Measurements from ENCODE around the gene ZNF23. TPM values are rescaled to one million over a fixed set of nuclear protein-coding genes. Genes with fewer than 3 reads are reported as not detected.

The ZNF23 gene
- total and polyA plus RNA-seq, 2 donors from 2014 or later, result 7.3 to 9.9 TPM

DNA sequence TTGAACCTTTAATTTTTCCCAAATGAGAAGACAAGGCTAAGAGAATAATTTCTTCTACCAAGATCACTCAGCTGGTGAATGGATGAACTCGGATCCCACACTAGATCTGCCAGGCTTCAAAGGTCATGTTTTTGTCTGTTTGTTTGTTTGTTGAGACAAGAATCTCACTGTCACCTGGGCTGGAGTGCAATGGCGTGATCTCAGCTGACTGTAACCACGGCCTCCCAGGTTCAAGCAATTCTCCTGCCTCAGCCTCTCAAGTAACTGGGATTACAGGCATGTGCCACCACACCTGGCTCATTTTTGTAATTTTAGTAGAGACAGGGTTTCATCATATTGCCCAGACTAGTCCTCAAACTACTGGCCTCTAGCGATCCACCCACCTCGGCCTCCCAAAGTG, 20.5 kb upstream of the ZNF23 start:
- Histone ChIP-seq H3K27me3 (ENCODE audit: control insufficient read depth, insufficient read depth, low read length) (no peaks in the 10 kb centered on the region), H3K27ac (ENCODE audit: low read depth in 2 of 2, low read length in 2 of 2) (no peak overlapping the region), H3K4me3 (ENCODE audit: low read length in 3 of 3) (no peak overlapping the region), H3K36me3 (ENCODE audit: control insufficient read depth in 2 of 3, insufficient read depth in 3 of 3, low read length in 3 of 3) (peaks cover 0 to 4% (median 4%) of the 10 kb centered on the region in 3 donors), H3K4me1 (ENCODE audit: control insufficient read depth in 2 of 3, insufficient read depth in 2 of 3, low read depth in 1 of 3, low read length in 3 of 3) (peaks cover 0 to 4% (median 2%) of the 10 kb centered on the region in 3 donors), H3K9ac (ENCODE audit: low read length in 3 of 3) (no peak overlapping the region), H3K9me3 (ENCODE audit: control insufficient read depth in 2 of 3, insufficient read depth in 1 of 3, low read length in 3 of 3) (no peaks in the 10 kb centered on the region)
- FAIRE-seq (no peak), DNase-seq (no peak)
- TF ChIP-seq, protein P1, sequence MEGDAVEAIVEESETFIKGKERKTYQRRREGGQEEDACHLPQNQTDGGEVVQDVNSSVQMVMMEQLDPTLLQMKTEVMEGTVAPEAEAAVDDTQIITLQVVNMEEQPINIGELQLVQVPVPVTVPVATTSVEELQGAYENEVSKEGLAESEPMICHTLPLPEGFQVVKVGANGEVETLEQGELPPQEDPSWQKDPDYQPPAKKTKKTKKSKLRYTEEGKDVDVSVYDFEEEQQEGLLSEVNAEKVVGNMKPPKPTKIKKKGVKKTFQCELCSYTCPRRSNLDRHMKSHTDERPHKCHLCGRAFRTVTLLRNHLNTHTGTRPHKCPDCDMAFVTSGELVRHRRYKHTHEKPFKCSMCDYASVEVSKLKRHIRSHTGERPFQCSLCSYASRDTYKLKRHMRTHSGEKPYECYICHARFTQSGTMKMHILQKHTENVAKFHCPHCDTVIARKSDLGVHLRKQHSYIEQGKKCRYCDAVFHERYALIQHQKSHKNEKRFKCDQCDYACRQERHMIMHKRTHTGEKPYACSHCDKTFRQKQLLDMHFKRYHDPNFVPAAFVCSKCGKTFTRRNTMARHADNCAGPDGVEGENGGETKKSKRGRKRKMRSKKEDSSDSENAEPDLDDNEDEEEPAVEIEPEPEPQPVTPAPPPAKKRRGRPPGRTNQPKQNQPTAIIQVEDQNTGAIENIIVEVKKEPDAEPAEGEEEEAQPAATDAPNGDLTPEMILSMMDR (IDR thresholded peaks at IDR 0.05; ENCODE audit: borderline replicate concordance, extremely low read depth, insufficient read depth), result no peak
- intact Hi-C loops (cut with DNase I), result no loop called here

GRCh38 chr16:71480956-71481355, 18.9 kb upstream of the ZNF23 start:
- no peaks in the 10 kb centered on the region for H3K27me3 ChIP-seq (ENCODE audit: control insufficient read depth, insufficient read depth, low read length)
- peaks cover 0 to 20% (median 13%) of the 10 kb centered on the region in 3 donors for H3K36me3 ChIP-seq (ENCODE audit: control insufficient read depth in 2 of 3, insufficient read depth in 3 of 3, low read length in 3 of 3)
- no peak overlapping the region for H3K4me3 ChIP-seq (ENCODE audit: low read length in 3 of 3)
- H3K4me1 ChIP-seq (ENCODE audit: control insufficient read depth in 2 of 3, insufficient read depth in 2 of 3, low read depth in 1 of 3, low read length in 3 of 3), result peaks cover 0 to 4% (median 2%) of the 10 kb centered on the region in 3 donors
- no peak overlapping the region for H3K27ac ChIP-seq (ENCODE audit: low read depth in 2 of 2, low read length in 2 of 2)
- DNase-seq (no peak), FAIRE-seq (no peak)
- H3K9ac ChIP-seq (ENCODE audit: low read length in 3 of 3), result no peak overlapping the region
- no peaks in the 10 kb centered on the region for H3K9me3 ChIP-seq (ENCODE audit: control insufficient read depth in 2 of 3, insufficient read depth in 1 of 3, low read length in 3 of 3)
- TF ChIP-seq, protein P1 (IDR thresholded peaks at IDR 0.05; ENCODE audit: borderline replicate concordance, extremely low read depth, insufficient read depth), result no peak
- intact Hi-C loops (cut with DNase I), result no loop called here

DNA sequence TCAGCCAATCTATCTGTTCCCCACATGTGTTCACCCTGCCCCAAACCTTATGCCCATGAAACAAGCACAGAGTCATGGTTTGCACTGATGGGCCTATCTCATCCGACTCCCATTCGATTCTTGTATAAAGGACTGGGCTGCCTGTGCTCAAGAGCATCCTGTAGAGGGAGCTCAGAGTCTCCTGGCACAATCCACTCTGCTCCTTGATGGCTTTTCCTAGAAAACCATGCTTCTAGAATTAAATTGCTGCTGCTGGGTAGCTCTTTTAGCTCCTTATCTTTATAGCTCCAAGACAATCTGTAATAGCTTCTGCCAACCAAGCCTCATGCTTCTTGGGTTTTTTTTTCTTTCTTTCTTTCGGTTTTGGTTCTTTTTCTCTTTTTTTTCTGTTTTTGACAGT, 17.4 kb upstream of the ZNF23 start:
- Histone ChIP-seq H3K9me3 (ENCODE audit: control insufficient read depth in 2 of 3, insufficient read depth in 1 of 3, low read length in 3 of 3) (no peaks in the 10 kb centered on the region), H3K27ac (ENCODE audit: low read depth in 2 of 2, low read length in 2 of 2) (no peak overlapping the region), H3K4me3 (ENCODE audit: low read length in 3 of 3) (no peak overlapping the region), H3K4me1 (ENCODE audit: control insufficient read depth in 2 of 3, insufficient read depth in 2 of 3, low read depth in 1 of 3, low read length in 3 of 3) (peaks cover 0 to 4% (median 2%) of the 10 kb centered on the region in 3 donors), H3K36me3 (ENCODE audit: control insufficient read depth in 2 of 3, insufficient read depth in 3 of 3, low read length in 3 of 3) (peaks cover 0 to 31% (median 13%) of the 10 kb centered on the region in 3 donors), H3K9ac (ENCODE audit: low read length in 3 of 3) (no peak overlapping the region), H3K27me3 (ENCODE audit: control insufficient read depth, insufficient read depth, low read length) (no peaks in the 10 kb centered on the region)
- FAIRE-seq (no peak), DNase-seq (peak in 3 of 5 donors; percentile 14 to 39 (median 14))
- TF ChIP-seq, protein P1 (IDR thresholded peaks at IDR 0.05; ENCODE audit: borderline replicate concordance, extremely low read depth, insufficient read depth), result peak; percentile 15
- intact Hi-C loops (cut with DNase I), result no loop called here
